SU-DHL-6 (cell line): ENCODE results near the gene FRMD8.

Experiments
- H2AFZ ChIP-seq: fragments of 200-600 bp; sonication (generic); 2 replicates; pipeline ENCODE4 v1.6.1; 2014; ENCODE audit warnings: low read depth, mild to moderate bottlenecking, moderate library complexity, mixed read lengths, antibody characterized with exemption, low read length; ENCODE audit not compliant: severe bottlenecking
- H3F3A ChIP-seq: fragments of 200-600 bp; shearing (Covaris generic); 2 replicates; pipeline ENCODE4 v1.6.0; 2016; ENCODE audit warnings: antibody characterized with exemption, mild to moderate bottlenecking; ENCODE audit not compliant: insufficient read depth
- H3K27ac ChIP-seq: fragments of 200-600 bp; sonication (generic); 2 replicates; pipeline ENCODE4 v1.5.1; 2016; ENCODE audit warnings: low read depth, mild to moderate bottlenecking, low read length, moderate library complexity, mixed read lengths
- H3K27me3 ChIP-seq: fragments of 200-600 bp; sonication (generic), shearing (Covaris generic); 2 replicates; pipeline ENCODE4 v1.6.0; 2014; ENCODE audit warnings: mild to moderate bottlenecking, low read length
- H3K36me3 ChIP-seq: fragments of 200-600 bp; sonication (generic); 2 replicates; pipeline ENCODE4 v1.6.1; 2014; ENCODE audit warnings: mild to moderate bottlenecking, low read length, mixed read lengths
- H3K4me2 ChIP-seq: fragments of 300-600, 200-600 bp; shearing (Covaris generic), sonication (generic); 2 replicates; pipeline ENCODE4 v1.6.0; 2014; ENCODE audit warnings: low read length, low read depth, mild to moderate bottlenecking; ENCODE audit not compliant: poor library complexity, severe bottlenecking
- H3K4me3 ChIP-seq: fragments of 200-600 bp; sonication (generic); 2 replicates; pipeline ENCODE4 v1.5.1; 2014; ENCODE audit warnings: antibody characterized with exemption, low read length, mild to moderate bottlenecking, mixed read lengths; ENCODE audit not compliant: insufficient read depth, poor library complexity, severe bottlenecking
- H3K79me2 ChIP-seq: fragments of 200-600 bp; sonication (generic); 2 replicates; pipeline ENCODE4 v1.6.1; 2014; ENCODE audit warnings: mild to moderate bottlenecking, low read length, moderate library complexity; ENCODE audit not compliant: insufficient read depth
- H3K9ac ChIP-seq: fragments of 200-600 bp; sonication (generic); 2 replicates; pipeline ENCODE4 v1.7.0; 2014; ENCODE audit warnings: mild to moderate bottlenecking, low read length
- H3K9me2 ChIP-seq: fragments of 200-600 bp; sonication (generic); replicated peaks from 2 replicates; pipeline ENCODE4 v1.6.1; 2014; ENCODE audit warnings: low read length; ENCODE audit not compliant: insufficient read depth
- H3K9me3 ChIP-seq: fragments of 200-600 bp; sonication (generic); 2 replicates; pipeline ENCODE4 v1.6.1; 2014; ENCODE audit warnings: low read length, mixed read lengths; ENCODE audit not compliant: insufficient read depth
- H4K20me1 ChIP-seq: fragments of 200-600 bp; sonication (generic); 2 replicates; pipeline ENCODE4 v1.6.1; 2014; ENCODE audit warnings: low read depth, mild to moderate bottlenecking, antibody characterized with exemption, low read length, moderate library complexity, mixed read lengths
- EZH2phosphoT487 ChIP-seq: fragments of 200-600 bp; sonication (generic), shearing (Covaris generic); conservative IDR thresholded peaks from 2 replicates; pipeline ENCODE4 v1.6.1; 2018; ENCODE audit warnings: mild to moderate bottlenecking, antibody characterized with exemption, low read length, moderate library complexity, mixed read lengths
- TF ChIP-seq, protein P1 (sequence below): fragments of 200-600 bp; sonication (generic); IDR thresholded peaks from one replicate; pipeline ENCODE4 v1.5.1; 2017; ENCODE audit warnings: antibody characterized with exemption, mild to moderate bottlenecking, low read length, moderate library complexity; ENCODE audit not compliant: insufficient read depth, poor library complexity, severe bottlenecking

Gene FRMD8

DNA sequence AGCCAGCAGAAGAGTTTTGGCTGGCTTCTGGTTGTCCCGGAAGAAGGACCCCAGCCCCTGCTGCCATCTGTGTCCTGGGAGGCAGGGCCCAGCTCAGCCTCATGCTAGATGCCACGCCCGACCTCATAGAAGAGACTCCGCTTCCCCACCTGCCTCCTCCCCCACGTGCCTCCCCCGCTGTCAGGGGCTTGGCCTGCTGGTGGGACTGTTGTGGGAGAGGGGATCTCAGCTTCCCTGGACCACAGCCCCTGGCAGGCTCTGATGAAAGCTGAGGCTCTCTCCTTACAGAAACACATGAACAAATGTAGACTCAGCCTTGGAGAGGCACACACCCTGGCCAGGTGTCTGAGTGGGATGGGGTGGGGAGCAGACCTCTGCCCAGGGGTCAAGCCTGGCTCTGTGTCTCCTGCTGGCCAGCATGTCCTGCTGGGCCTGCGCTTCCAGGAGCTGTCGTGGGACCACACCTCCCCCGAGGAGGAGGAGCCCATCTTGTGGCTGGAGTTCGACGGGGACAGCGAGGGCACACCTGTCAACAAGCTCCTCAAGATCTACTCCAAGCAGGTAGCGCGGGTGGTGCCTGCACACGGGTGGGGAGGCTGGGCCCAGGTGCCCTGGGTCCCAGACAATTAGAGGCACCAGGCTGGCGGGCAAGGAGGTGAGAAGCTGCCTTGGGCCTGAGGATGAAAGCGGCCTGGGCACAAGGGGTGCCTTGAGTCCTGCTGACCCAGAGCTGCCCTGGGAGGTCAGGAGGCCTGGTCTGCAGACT is 14.1 kb downstream of the FRMD8 start:
- Histone ChIP-seq H3K9ac (no peak overlapping the region), H2AFZ (no peak overlapping the region), H3K27me3 (no peaks in the 10 kb centered on the region), H3K27ac (no peak overlapping the region), H3F3A (peaks cover 25% of the 10 kb centered on the region), H3K9me2 (no peaks in the 10 kb centered on the region), H4K20me1 (no peaks in the 10 kb centered on the region), H3K79me2 (no peaks in the 10 kb centered on the region), H3K9me3 (no peaks in the 10 kb centered on the region), H3K36me3 (peaks cover 4% of the 10 kb centered on the region; the same call in 1 of the 2 replicates), H3K4me3 (no peak overlapping the region), H3K4me2 (no peak overlapping the region)
- TF ChIP-seq EZH2phosphoT487: no peak
- TF ChIP-seq, protein P1, sequence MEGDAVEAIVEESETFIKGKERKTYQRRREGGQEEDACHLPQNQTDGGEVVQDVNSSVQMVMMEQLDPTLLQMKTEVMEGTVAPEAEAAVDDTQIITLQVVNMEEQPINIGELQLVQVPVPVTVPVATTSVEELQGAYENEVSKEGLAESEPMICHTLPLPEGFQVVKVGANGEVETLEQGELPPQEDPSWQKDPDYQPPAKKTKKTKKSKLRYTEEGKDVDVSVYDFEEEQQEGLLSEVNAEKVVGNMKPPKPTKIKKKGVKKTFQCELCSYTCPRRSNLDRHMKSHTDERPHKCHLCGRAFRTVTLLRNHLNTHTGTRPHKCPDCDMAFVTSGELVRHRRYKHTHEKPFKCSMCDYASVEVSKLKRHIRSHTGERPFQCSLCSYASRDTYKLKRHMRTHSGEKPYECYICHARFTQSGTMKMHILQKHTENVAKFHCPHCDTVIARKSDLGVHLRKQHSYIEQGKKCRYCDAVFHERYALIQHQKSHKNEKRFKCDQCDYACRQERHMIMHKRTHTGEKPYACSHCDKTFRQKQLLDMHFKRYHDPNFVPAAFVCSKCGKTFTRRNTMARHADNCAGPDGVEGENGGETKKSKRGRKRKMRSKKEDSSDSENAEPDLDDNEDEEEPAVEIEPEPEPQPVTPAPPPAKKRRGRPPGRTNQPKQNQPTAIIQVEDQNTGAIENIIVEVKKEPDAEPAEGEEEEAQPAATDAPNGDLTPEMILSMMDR: no peak

DNA sequence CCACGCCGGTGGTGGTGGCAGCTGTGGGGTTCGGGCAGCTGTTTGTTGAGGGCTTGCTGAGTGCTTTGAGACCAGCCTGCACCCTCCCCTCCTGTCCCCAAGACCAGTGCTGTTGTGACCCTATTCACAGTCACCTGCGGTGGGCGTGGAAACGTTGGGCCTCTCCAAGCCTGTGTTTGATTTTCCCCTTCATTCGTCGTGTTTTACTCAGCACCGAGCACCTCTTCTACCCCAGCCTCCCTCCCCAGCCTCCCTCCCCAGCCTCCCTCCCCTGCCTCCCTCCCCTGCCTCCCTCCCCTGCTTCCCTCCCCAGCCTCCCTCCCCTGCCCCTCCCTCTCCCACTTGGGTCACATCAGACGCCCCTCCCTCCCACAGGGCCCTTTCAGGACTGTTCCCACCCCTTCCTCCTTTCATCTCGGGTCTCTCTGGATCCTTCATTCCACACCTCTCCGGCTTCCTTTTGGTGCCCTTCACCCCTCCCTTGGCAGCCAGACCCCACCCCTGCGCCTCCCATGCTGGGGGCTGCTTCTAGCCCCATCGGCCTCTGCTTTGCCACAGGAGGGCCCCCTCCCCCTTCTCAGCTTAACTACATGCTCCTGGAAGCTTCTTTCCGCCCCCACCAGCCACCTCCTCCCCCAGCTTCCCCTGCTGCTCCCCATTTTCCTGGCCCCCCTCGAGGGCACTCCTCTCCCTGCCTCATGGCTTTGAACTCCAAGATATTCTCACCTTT is 14.8 kb downstream of the FRMD8 start:
- Histone ChIP-seq H3K36me3 (peaks cover 4% of the 10 kb centered on the region; the same call in 1 of the 2 replicates), H3K27ac (no peak overlapping the region), H4K20me1 (no peaks in the 10 kb centered on the region), H2AFZ (no peak overlapping the region), H3K27me3 (no peaks in the 10 kb centered on the region), H3K4me3 (no peak overlapping the region), H3K79me2 (no peaks in the 10 kb centered on the region), H3F3A (peaks cover 25% of the 10 kb centered on the region), H3K9ac (no peak overlapping the region), H3K4me2 (no peak overlapping the region), H3K9me3 (no peaks in the 10 kb centered on the region), H3K9me2 (no peaks in the 10 kb centered on the region)
- TF ChIP-seq, protein P1: no peak
- TF ChIP-seq EZH2phosphoT487: no peak

DNA sequence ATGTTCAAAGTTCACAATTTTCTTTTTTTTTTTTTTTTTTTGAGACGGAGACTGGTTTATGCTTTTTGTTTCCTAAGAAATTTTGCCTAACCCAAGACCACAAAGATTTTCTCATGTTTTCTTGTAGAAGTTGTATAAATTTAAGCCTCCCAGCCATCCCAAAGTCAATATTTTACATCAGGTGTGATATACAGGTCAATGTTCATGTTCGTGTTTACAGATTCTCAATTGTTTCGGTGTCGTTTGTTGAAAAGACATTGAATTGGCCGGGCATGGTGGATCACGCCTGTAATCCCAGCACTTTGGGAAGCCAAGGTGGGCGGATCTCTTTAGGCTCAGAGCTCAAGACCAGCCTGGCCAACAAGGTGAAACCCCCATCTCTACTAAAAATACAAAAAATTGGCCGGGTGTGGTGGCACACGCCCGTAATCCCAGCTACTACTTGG is 15.4 kb downstream of the FRMD8 start:
- Histone ChIP-seq H3K9me3 (no peaks in the 10 kb centered on the region), H4K20me1 (no peaks in the 10 kb centered on the region), H3K9ac (no peak overlapping the region), H3K4me2 (no peak overlapping the region), H3K9me2 (no peaks in the 10 kb centered on the region), H3K27ac (peak overlapping the region; percentile 7; the same call in 1 of the 2 replicates), H3K36me3 (peaks cover 4% of the 10 kb centered on the region; the same call in 1 of the 2 replicates), H3K79me2 (no peaks in the 10 kb centered on the region), H3K27me3 (no peaks in the 10 kb centered on the region), H3K4me3 (no peak overlapping the region), H3F3A (peaks cover 25% of the 10 kb centered on the region), H2AFZ (no peak overlapping the region)
- TF ChIP-seq, protein P1: no peak
- TF ChIP-seq EZH2phosphoT487: no peak
